Esophagus muscularis mucosa (tissue), 4 donors: ENCODE results near the gene NKPD1. TPM values are rescaled to one million over a fixed set of nuclear protein-coding genes. Genes with fewer than 3 reads are reported as not detected.

Experiments used
- DNase-seq: peaks from one replicate; pipeline ENCODE4 v3.0.0-alpha.2; 2017; ENCODE audit errors: extremely low spot score
- H3K27ac ChIP-seq, 4 donors: fragments of 200-600 bp; sonication (generic); replicated peaks in 1 of 4; 1 replicate in 3 of 4; 2 replicates in 1 of 4; pipeline ENCODE4 v1.5.1; 2016 to 2019; ENCODE audit warnings: mild to moderate bottlenecking in 1 of 4
- H3K27me3 ChIP-seq, 4 donors: fragments of 200-600 bp; sonication (generic); one replicate each; pipeline versions ENCODE4 v1.5.1 to v1.6.0; 2016 to 2019
- H3K36me3 ChIP-seq, 4 donors: fragments of 200-600 bp; sonication (generic); one replicate each; pipeline ENCODE4 v1.5.1; 2016 to 2019
- H3K4me1 ChIP-seq, 4 donors: fragments of 200-600 bp; sonication (generic); one replicate each; pipeline ENCODE4 v1.5.1; 2016 to 2019
- H3K4me3 ChIP-seq, 4 donors: fragments of 200-600 bp; sonication (generic); 1 replicate in 2 of 4; 2 replicates in 2 of 4; pipeline ENCODE4 v1.5.1; 2016 to 2019; ENCODE audit warnings: mild to moderate bottlenecking in 4 of 4, moderate library complexity in 1 of 4
- H3K9me3 ChIP-seq, 4 donors: fragments of 200-600 bp; sonication (generic); 1 replicate in 3 of 4; 2 replicates in 1 of 4; pipeline ENCODE4 v1.5.1; 2016 to 2019
- CTCF ChIP-seq, 3 experiments: fragments of 200-600 bp in 2 of 3; fragments of 450-650 bp in 1 of 3; sonication (generic) in 2 of 3; IDR thresholded peaks; one replicate each; pipeline ENCODE4 v1.5.1; 2017 to 2019; ENCODE audit warnings: antibody characterized with exemption in 3 of 3, mild to moderate bottlenecking in 2 of 3, moderate library complexity in 1 of 3
- EP300 ChIP-seq: sonication (generic); formaldehyde crosslinking; IDR thresholded peaks from one replicate; pipeline ENCODE4 v1.6.1; 2017; ENCODE audit warnings: antibody characterized with exemption
- POLR2A ChIP-seq: fragments of 450-650 bp; IDR thresholded peaks from one replicate; pipeline ENCODE4 v1.6.1; 2017; ENCODE audit warnings: antibody characterized with exemption, moderate library complexity, mild to moderate bottlenecking, low read depth
- POLR2AphosphoS5 ChIP-seq, 2 donors: sonication (generic); formaldehyde crosslinking; IDR thresholded peaks; one replicate each; pipeline ENCODE4 v1.6.1; 2017; ENCODE audit warnings: antibody characterized with exemption in 2 of 2
- WGBS: methylation state at CpG from one replicate; pipeline ENCODE4 v1.1.5; 2018; 5-methylcytosine and 5-hydroxymethylcytosine counted together
- intact Hi-C: fragments of 100-400 bp; cut with DNase I; formaldehyde crosslinking; loops from one replicate; pipeline ENCODE4 v1.15.1; 2023
- total RNA-seq, 4 donors: library from RNA; depleted of rRNA; stranded (reverse); fragments of >200 nt; gene quantifications; one replicate each; pipeline versions ENCODE4 v1.1.0 to v1.2.1, GENCODE V29; 2016

Gene NKPD1
- total RNA-seq, 4 donors from 2014 or later, result 0.26 TPM; not detected in 3

- H3K27ac ChIP-seq, result no peak overlapping the region
- no peaks in the 10 kb centered on the region for H3K27me3 ChIP-seq
- no peak for DNase-seq
- H3K4me1 ChIP-seq, result peaks cover 0 to 34% (median 13%) of the 10 kb centered on the region in 4 donors
- WGBS, result 100% methylated on average over 2 of the region's 4 CpGs
- H3K36me3 ChIP-seq, result no peaks in the 10 kb centered on the region
- no peak for TF ChIP-seq POLR2A
- TF ChIP-seq EP300, result no peak
- TF ChIP-seq POLR2AphosphoS5 (IDR thresholded peaks at IDR 0.05), result no peak
- TF ChIP-seq CTCF (IDR thresholded peaks at IDR 0.05), result no peak
- H3K4me3 ChIP-seq, result no peak overlapping the region
- intact Hi-C loops, result no loop called here
- H3K9me3 ChIP-seq, result no peaks in the 10 kb centered on the region
Observed at GRCh38 chr19:45114116-45114515, 46.7 kb downstream of the NKPD1 start.

DNA sequence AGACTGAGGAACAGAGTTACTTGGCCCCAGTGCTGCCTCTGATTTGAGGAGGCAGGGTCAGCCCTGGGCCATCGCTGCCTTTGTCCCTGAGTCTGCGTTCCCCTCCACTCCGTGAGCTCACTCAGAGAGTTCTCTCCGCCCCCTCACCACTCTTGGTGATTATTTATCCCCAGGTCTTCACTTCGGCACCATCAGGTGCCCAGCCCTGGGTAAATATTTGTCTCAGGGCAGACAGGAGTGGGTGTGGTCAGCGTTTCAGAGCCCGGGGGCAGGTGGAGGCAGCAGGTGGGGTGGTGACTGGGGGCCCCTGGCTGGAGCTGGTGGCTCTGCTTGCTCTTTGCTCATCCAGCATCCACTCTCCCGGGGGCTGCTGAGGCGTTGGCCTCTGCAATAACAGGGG lies 47.2 kb downstream of the NKPD1 start:
- Histone ChIP-seq H3K9me3 (no peaks in the 10 kb centered on the region), H3K27ac (no peak overlapping the region), H3K36me3 (no peaks in the 10 kb centered on the region), H3K27me3 (no peaks in the 10 kb centered on the region), H3K4me1 (peaks cover 0 to 34% (median 12%) of the 10 kb centered on the region in 4 donors), H3K4me3 (no peak overlapping the region)
- no peak for DNase-seq
- TF ChIP-seq POLR2A (no peak), CTCF (IDR thresholded peaks at IDR 0.05) (no peak), EP300 (no peak), POLR2AphosphoS5 (IDR thresholded peaks at IDR 0.05) (no peak)
- 91% methylated on average over 7 of the region's 9 CpGs for WGBS
- intact Hi-C loops, result no loop called here

DNA sequence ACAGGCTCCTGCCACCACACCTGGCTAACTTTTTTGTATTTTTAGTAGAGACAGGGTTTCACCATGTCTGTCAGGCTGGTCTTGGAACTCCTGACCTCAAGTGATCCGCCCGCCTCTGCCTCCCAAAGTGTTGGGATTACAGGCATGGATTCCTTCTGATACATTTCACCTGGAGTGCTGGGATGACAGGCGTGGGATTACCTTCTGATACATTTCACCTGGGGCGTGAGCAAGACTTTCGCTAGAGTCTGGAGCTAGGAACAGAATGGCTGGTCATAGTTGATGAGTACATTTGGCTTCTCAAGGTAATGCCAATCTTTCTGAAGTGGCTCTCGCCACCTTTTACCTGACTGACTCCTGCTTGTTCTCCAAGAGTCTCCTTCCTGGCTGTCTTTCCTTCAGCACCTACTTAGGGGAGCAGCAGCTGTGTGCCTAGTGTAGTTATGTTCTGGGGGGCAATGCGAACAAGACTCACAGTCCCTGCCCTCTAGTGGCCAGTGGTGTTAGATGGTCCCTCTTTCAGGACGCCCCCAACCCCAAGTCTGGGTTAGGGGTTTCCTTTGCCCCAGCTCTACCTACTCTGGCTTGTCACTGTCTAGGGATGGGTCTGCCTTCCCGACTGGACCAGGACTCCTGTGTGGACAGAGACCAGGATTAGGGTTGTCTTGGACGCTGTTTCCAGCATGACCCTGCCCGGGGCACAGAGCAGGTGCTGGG lies 48.5 kb downstream of the NKPD1 start:
- no peak for DNase-seq
- H3K36me3 ChIP-seq, result no peaks in the 10 kb centered on the region
- intact Hi-C loops, result no loop called here
- no peaks in the 10 kb centered on the region for H3K9me3 ChIP-seq
- H3K4me1 ChIP-seq, result peaks cover 0 to 26% (median 5%) of the 10 kb centered on the region in 4 donors
- H3K27me3 ChIP-seq, result no peaks in the 10 kb centered on the region
- TF ChIP-seq CTCF (IDR thresholded peaks at IDR 0.05) (no peak), POLR2AphosphoS5 (IDR thresholded peaks at IDR 0.05) (no peak), POLR2A (no peak), EP300 (no peak)
- 91% methylated on average over 8 of the region's 11 CpGs for WGBS
- H3K4me3 ChIP-seq, result no peak overlapping the region
- no peak overlapping the region for H3K27ac ChIP-seq

Other genes starting within 250 kb of the NKPD1 start
- gene APOC1, start 246.4 kb downstream of the NKPD1 start, total RNA-seq, result 1 to 10 TPM in 1 of 4 donors, not detected in 3; 2.5 TPM
- not detected for gene APOC4, start 218.7 kb downstream of the NKPD1 start, total RNA-seq
- gene APOC2, start 214.9 kb downstream of the NKPD1 start, total RNA-seq, result not detected
- 100 to 1,000 TPM in 2 of 4 donors, 10 to 100 TPM in 2; 46.6 to 154 (median 79.5) TPM for gene CLPTM1, start 205.6 kb downstream of the NKPD1 start, total RNA-seq
- gene RELB, start 159.5 kb downstream of the NKPD1 start, total RNA-seq, result 10 to 100 TPM in 1 of 4 donors, 1 to 10 TPM in 3; 5.8 to 15.9 (median 7.5) TPM
- 10 to 100 TPM; 20.7 to 59.8 (median 32.9) TPM for gene CLASRP, start 121.9 kb downstream of the NKPD1 start, total RNA-seq
- under 1 TPM in 2 of 4 donors, not detected in 2; 0.17 to 0.23 TPM for gene ZNF296, start 84.5 kb downstream of the NKPD1 start, total RNA-seq
- 10 to 100 TPM; 12.3 to 19.1 (median 15.3) TPM for gene GEMIN7, start 81.7 kb downstream of the NKPD1 start, total RNA-seq
- 10 to 100 TPM; 21.0 to 46.7 (median 28.3) TPM for gene PPP1R37, start 67.8 kb downstream of the NKPD1 start, total RNA-seq
- 10 to 100 TPM; 18.3 to 27.0 (median 19.4) TPM for gene TRAPPC6A, start 17.3 kb upstream of the NKPD1 start, total RNA-seq
- 10 to 100 TPM in 3 of 4 donors, 1 to 10 TPM in 1; 5.4 to 21.9 (median 16.1) TPM for gene BLOC1S3, start 17.8 kb upstream of the NKPD1 start, total RNA-seq
- 1 to 10 TPM in 3 of 4 donors, under 1 TPM in 1; 0.42 to 3.6 (median 2.5) TPM for gene EXOC3L2, start 84.4 kb upstream of the NKPD1 start, total RNA-seq
- 10 to 100 TPM; 17.4 to 36.9 (median 27.5) TPM for gene MARK4, start 90.3 kb upstream of the NKPD1 start, total RNA-seq
- 1 to 10 TPM in 2 of 4 donors, under 1 TPM in 1, not detected in 1; 0.66 to 1.4 (median 1.1) TPM for gene CKM, start 161.9 kb upstream of the NKPD1 start, total RNA-seq
- not detected for gene KLC3, start 179.8 kb upstream of the NKPD1 start, total RNA-seq
- gene ERCC2, start 209.6 kb upstream of the NKPD1 start, total RNA-seq, result 10 to 100 TPM in 2 of 4 donors, 1 to 10 TPM in 2; 6.5 to 16.6 (median 11.4) TPM
- gene PPP1R13L, start 244.1 kb upstream of the NKPD1 start, total RNA-seq, result 10 to 100 TPM in 2 of 4 donors, 1 to 10 TPM in 2; 4.1 to 16.8 (median 9.5) TPM
- 1 to 10 TPM; 2.9 to 8.7 (median 6.0) TPM for gene POLR1G, start 245.7 kb upstream of the NKPD1 start, total RNA-seq